ENCODE data around the gene ZNF565.

ZNF565 gene

GRCh38 chr19:36254848-36255247 is 40.4 kb upstream of the ZNF565 start (continued):
- no peak for TF ChIP-seq TSHZ2 (CRISPR knock-in tag; IDR thresholded peaks at IDR 0.05)
- TF ChIP-seq CREB5 (CRISPR knock-in tag; IDR thresholded peaks at IDR 0.05; ENCODE audit: low read depth), result no peak
- TF ChIP-seq ARNTL (CRISPR knock-in tag; IDR thresholded peaks at IDR 0.05; ENCODE audit: borderline replicate concordance, low read depth), result no peak
- TF ChIP-seq PPARA (CRISPR knock-in tag; IDR thresholded peaks at IDR 0.05; ENCODE audit: borderline replicate concordance), result no peak
- TF ChIP-seq OSR1 (CRISPR knock-in tag; IDR thresholded peaks at IDR 0.05), result no peak

GRCh38 chr19:36252047-36252446 is 37.6 kb upstream of the ZNF565 start:
- no peak for TF ChIP-seq SNAI2 (CRISPR knock-in tag; IDR thresholded peaks at IDR 0.05)
- no peak for TF ChIP-seq ARNTL (CRISPR knock-in tag; IDR thresholded peaks at IDR 0.05; ENCODE audit: borderline replicate concordance, low read depth)
- TF ChIP-seq ZNF70 (CRISPR knock-in tag; IDR thresholded peaks at IDR 0.05), result no peak
- no peak for TF ChIP-seq BACH2 (CRISPR knock-in tag; IDR thresholded peaks at IDR 0.05; ENCODE audit: borderline replicate concordance)
- no peak for TF ChIP-seq OSR1 (CRISPR knock-in tag; IDR thresholded peaks at IDR 0.05)
- TF ChIP-seq POU6F1 (CRISPR knock-in tag; IDR thresholded peaks at IDR 0.05; ENCODE audit: borderline replicate concordance, low read depth), result no peak
- TF ChIP-seq ZFP30 (CRISPR knock-in tag; IDR thresholded peaks at IDR 0.05), result no peak
- no peak for TF ChIP-seq PPARA (CRISPR knock-in tag; IDR thresholded peaks at IDR 0.05; ENCODE audit: borderline replicate concordance)
- no peak for TF ChIP-seq GLIS3 (CRISPR knock-in tag; IDR thresholded peaks at IDR 0.05)
- TF ChIP-seq TCF4 (CRISPR knock-in tag; IDR thresholded peaks at IDR 0.05; ENCODE audit: borderline replicate concordance), result no peak
- TF ChIP-seq TOX (CRISPR knock-in tag; IDR thresholded peaks at IDR 0.05; ENCODE audit: borderline replicate concordance), result no peak
- TF ChIP-seq TSHZ2 (CRISPR knock-in tag; IDR thresholded peaks at IDR 0.05), result no peak
- no peak for TF ChIP-seq CREB5 (CRISPR knock-in tag; IDR thresholded peaks at IDR 0.05; ENCODE audit: low read depth)
- no peak for TF ChIP-seq ESRRG (CRISPR knock-in tag; IDR thresholded peaks at IDR 0.05)
- no peak for TF ChIP-seq ISL1 (CRISPR knock-in tag; IDR thresholded peaks at IDR 0.05)
- TF ChIP-seq RARB (CRISPR knock-in tag; IDR thresholded peaks at IDR 0.05), result no peak
- no peak for TF ChIP-seq ZFP3 (CRISPR knock-in tag; IDR thresholded peaks at IDR 0.05)
- no peak for TF ChIP-seq PATZ1 (CRISPR knock-in tag; IDR thresholded peaks at IDR 0.05; ENCODE audit: borderline replicate concordance)
- TF ChIP-seq CSRNP3 (CRISPR knock-in tag; IDR thresholded peaks at IDR 0.05), result no peak
- no peak for ATAC-seq
